Loucy (cell line): ENCODE data around the gene OR51G2.
"Not testable (repeated sequence)": the region's sequence is repeated elsewhere in the genome, so short reads cannot be mapped to it uniquely, and the experiment has no call there.

ENCODE experiments used
- H2AFZ ChIP-seq: fragments of 200-600 bp; sonication (generic); 2 replicates; pipeline ENCODE4 v1.6.0; 2016; ENCODE audit warnings: antibody characterized with exemption, mild to moderate bottlenecking, low read length, moderate library complexity
- H3F3A ChIP-seq: fragments of 200-600 bp; 2 replicates; pipeline ENCODE4 v1.6.0; 2016; ENCODE audit warnings: antibody characterized with exemption, low read depth, mild to moderate bottlenecking
- H3K27me3 ChIP-seq: fragments of 200-600 bp; sonication (generic); 2 replicates; pipeline ENCODE4 v1.6.1; 2014; ENCODE audit warnings: low read length, mild to moderate bottlenecking; ENCODE audit not compliant: insufficient read depth, poor library complexity, severe bottlenecking
- H3K36me3 ChIP-seq: fragments of 200-600 bp; sonication (generic); 2 replicates; pipeline ENCODE4 v1.6.1; 2016; ENCODE audit warnings: low read length; ENCODE audit not compliant: insufficient read depth
- H3K4me1 ChIP-seq: fragments of 200-600 bp; sonication (generic); 2 replicates; pipeline ENCODE4 v1.5.1; 2014; ENCODE audit warnings: low read length, mild to moderate bottlenecking; ENCODE audit not compliant: insufficient read depth, poor library complexity, severe bottlenecking
- H3K4me2 ChIP-seq: fragments of 200-600 bp; sonication (generic); 2 replicates; pipeline ENCODE4 v1.6.0; 2014; ENCODE audit warnings: antibody characterized with exemption, low read length, low read depth, mild to moderate bottlenecking; ENCODE audit not compliant: poor library complexity, severe bottlenecking
- H3K4me3 ChIP-seq: fragments of 200-600 bp; sonication (generic); 2 replicates; pipeline ENCODE4 v1.5.1; 2014; ENCODE audit warnings: low read length, mild to moderate bottlenecking, mixed read lengths; ENCODE audit not compliant: poor library complexity, severe bottlenecking
- H3K79me2 ChIP-seq: fragments of 200-600 bp; sonication (generic); 2 replicates; pipeline ENCODE4 v1.6.1; 2014; ENCODE audit warnings: low read length; ENCODE audit not compliant: insufficient read depth
- H3K9ac ChIP-seq: fragments of 200-600 bp; sonication (generic); 2 replicates; pipeline ENCODE4 v1.6.0; 2014; ENCODE audit warnings: mild to moderate bottlenecking, low read depth, low read length, moderate library complexity; ENCODE audit not compliant: poor library complexity, severe bottlenecking
- H3K9me2 ChIP-seq: fragments of 200-600 bp; sonication (generic); replicated peaks from 2 replicates; pipeline ENCODE4 v1.6.1; 2016; ENCODE audit warnings: low read depth, low read length, mixed read lengths
- H3K9me3 ChIP-seq: fragments of 200-600 bp; sonication (generic); 2 replicates; pipeline ENCODE4 v1.6.1; 2014; ENCODE audit warnings: mild to moderate bottlenecking, antibody characterized with exemption, low read length, low read depth; ENCODE audit not compliant: insufficient read depth
- H4K20me1 ChIP-seq: fragments of 200-600 bp; sonication (generic); 2 replicates; pipeline ENCODE4 v1.6.0; 2014; ENCODE audit warnings: antibody characterized with exemption, low read length, mild to moderate bottlenecking; ENCODE audit not compliant: insufficient read depth, poor library complexity, severe bottlenecking
- CTCF ChIP-seq: fragments of 200-600 bp; sonication (generic); conservative IDR thresholded peaks from 2 replicates; pipeline ENCODE4 v1.5.1; 2014; ENCODE audit warnings: mild to moderate bottlenecking, antibody characterized with exemption, low read length
- EZH2phosphoT487 ChIP-seq: fragments of 200-600 bp; IDR thresholded peaks from 2 replicates; pipeline ENCODE4 v1.6.1; 2018; ENCODE audit warnings: antibody characterized with exemption, mild to moderate bottlenecking, moderate library complexity, borderline replicate concordance

OR51G2 gene

GRCh38 chr11:4957396-4957795, 38.2 kb upstream of the OR51G2 start:
- no peaks in the 10 kb centered on the region for H3K9me3 ChIP-seq
- no peaks in the 10 kb centered on the region for H3K9me2 ChIP-seq
- H3F3A ChIP-seq = no peaks in the 10 kb centered on the region
- H3K27me3 ChIP-seq = no peaks in the 10 kb centered on the region
- H4K20me1 ChIP-seq = no peaks in the 10 kb centered on the region
- H3K36me3 ChIP-seq = no peaks in the 10 kb centered on the region
- TF ChIP-seq EZH2phosphoT487 (no peak), CTCF (no peak)
- no peaks in the 10 kb centered on the region for H3K4me1 ChIP-seq
- no peak overlapping the region for H2AFZ ChIP-seq
- no peak overlapping the region for H3K9ac ChIP-seq
- no peak overlapping the region for H3K4me2 ChIP-seq
- no peak overlapping the region for H3K4me3 ChIP-seq
- H3K79me2 ChIP-seq = no peaks in the 10 kb centered on the region

- H3K4me3 ChIP-seq, H4K20me1 ChIP-seq, H3K4me1 ChIP-seq, H3K36me3 ChIP-seq, H3K79me2 ChIP-seq, H3K9me2 ChIP-seq, H2AFZ ChIP-seq, H3K9ac ChIP-seq, H3K27me3 ChIP-seq, H3K4me2 ChIP-seq, H3F3A ChIP-seq, H3K9me3 ChIP-seq: not testable (repeated sequence)
Measured at GRCh38 chr11:4955613-4956012, 36.5 kb upstream of the OR51G2 start, which contains the start of gene OR51A2. Gene OR51A2 (minus strand): TSS chr11:4955713. CDS start chr11:4955713, 0 bp downstream.

GRCh38 chr11:4947505-4947904, 28.4 kb upstream of the OR51G2 start, which contains the start of gene OR51A4:
Gene OR51A4 (minus strand): TSS chr11:4947605. CDS start chr11:4947100, 505 bp downstream.
- Histone ChIP-seq H3K79me2 (no peaks in the 10 kb centered on the region), H3K4me1 (no peaks in the 10 kb centered on the region), H3K9me3 (no peaks in the 10 kb centered on the region), H3K9ac (no peak within 1 kb of the TSS), H3F3A (no peaks in the 10 kb centered on the region), H3K9me2 (no peaks in the 10 kb centered on the region), H2AFZ (no peak within 1 kb of the TSS), H3K4me2 (no peak within 1 kb of the TSS), H4K20me1 (no peaks in the 10 kb centered on the region), H3K36me3 (no peaks in the 10 kb centered on the region), H3K27me3 (no peaks in the 10 kb centered on the region), H3K4me3 (no peak within 1 kb of the TSS)
- no peak for TF ChIP-seq EZH2phosphoT487
- no peak for TF ChIP-seq CTCF

- H3K4me2 ChIP-seq = no peak overlapping the region
- H3K4me3 ChIP-seq = no peak overlapping the region
- H3K36me3 ChIP-seq = no peaks in the 10 kb centered on the region
- H3F3A ChIP-seq = no peaks in the 10 kb centered on the region
- H3K9me2 ChIP-seq = 0 out of 2 replicates have a peak, but pooled peaks cover 3% of the 10 kb centered on the region
- H3K27me3 ChIP-seq = no peaks in the 10 kb centered on the region
- H3K79me2 ChIP-seq = no peaks in the 10 kb centered on the region
- H3K4me1 ChIP-seq = no peaks in the 10 kb centered on the region
- H4K20me1 ChIP-seq = no peaks in the 10 kb centered on the region
- H3K9me3 ChIP-seq = no peaks in the 10 kb centered on the region
- no peak overlapping the region for H3K9ac ChIP-seq
- TF ChIP-seq CTCF (no peak), EZH2phosphoT487 (no peak)
- H2AFZ ChIP-seq = no peak overlapping the region
Measured at GRCh38 chr11:4936745-4937144, 17.6 kb upstream of the OR51G2 start.
